ENCODE data around the gene SSTR3.
"Not testable (repeated sequence)": the region's sequence is repeated elsewhere in the genome, so short reads cannot be mapped to it uniquely, and the experiment has no call there.

DNA sequence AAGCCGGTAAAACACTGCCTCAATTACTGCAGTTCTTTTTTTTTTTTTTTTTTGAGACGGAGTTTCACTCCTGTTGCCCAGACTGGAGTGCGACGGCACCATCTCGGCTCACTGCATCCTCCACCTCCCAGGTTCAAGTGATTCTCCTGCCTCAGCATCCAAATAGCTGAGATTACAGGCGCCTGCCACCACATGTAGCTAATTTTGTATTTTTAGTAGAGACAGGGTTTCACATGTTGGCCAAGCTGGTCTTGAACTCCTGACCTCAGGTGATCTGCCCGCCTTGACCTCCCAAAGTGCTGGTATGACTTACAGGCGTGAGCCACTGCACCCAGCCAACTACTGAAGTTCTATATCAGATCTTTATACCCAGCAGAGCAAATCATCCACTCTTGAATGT is 39.6 kb upstream of the SSTR3 start:
- not testable (repeated sequence) for TF ChIP-seq HDAC2 (CRISPR knock-in tag; IDR thresholded peaks at IDR 0.05); ZNF83 (CRISPR knock-in tag; IDR thresholded peaks at IDR 0.05; ENCODE audit: borderline replicate concordance); GABPA (IDR thresholded peaks at IDR 0.05; ENCODE audit: low read depth, low read length); GABPA (CRISPR knock-in tag; IDR thresholded peaks at IDR 0.05; ENCODE audit: low read depth); FOSL2 (CRISPR knock-in tag; IDR thresholded peaks at IDR 0.05); ZNF749 (CRISPR knock-in tag; IDR thresholded peaks at IDR 0.05; ENCODE audit: borderline replicate concordance); NFYB (CRISPR knock-in tag; IDR thresholded peaks at IDR 0.05); NR3C1 (CRISPR knock-in tag; IDR thresholded peaks at IDR 0.05); NCOR1 (IDR thresholded peaks at IDR 0.05; ENCODE audit: borderline replicate concordance, low read length); ZNF136 (CRISPR knock-in tag; IDR thresholded peaks at IDR 0.05; ENCODE audit: low read depth); ZSCAN29 (CRISPR knock-in tag; conservative IDR thresholded peaks at IDR 0.05)
- TF ChIP-seq, protein P1, sequence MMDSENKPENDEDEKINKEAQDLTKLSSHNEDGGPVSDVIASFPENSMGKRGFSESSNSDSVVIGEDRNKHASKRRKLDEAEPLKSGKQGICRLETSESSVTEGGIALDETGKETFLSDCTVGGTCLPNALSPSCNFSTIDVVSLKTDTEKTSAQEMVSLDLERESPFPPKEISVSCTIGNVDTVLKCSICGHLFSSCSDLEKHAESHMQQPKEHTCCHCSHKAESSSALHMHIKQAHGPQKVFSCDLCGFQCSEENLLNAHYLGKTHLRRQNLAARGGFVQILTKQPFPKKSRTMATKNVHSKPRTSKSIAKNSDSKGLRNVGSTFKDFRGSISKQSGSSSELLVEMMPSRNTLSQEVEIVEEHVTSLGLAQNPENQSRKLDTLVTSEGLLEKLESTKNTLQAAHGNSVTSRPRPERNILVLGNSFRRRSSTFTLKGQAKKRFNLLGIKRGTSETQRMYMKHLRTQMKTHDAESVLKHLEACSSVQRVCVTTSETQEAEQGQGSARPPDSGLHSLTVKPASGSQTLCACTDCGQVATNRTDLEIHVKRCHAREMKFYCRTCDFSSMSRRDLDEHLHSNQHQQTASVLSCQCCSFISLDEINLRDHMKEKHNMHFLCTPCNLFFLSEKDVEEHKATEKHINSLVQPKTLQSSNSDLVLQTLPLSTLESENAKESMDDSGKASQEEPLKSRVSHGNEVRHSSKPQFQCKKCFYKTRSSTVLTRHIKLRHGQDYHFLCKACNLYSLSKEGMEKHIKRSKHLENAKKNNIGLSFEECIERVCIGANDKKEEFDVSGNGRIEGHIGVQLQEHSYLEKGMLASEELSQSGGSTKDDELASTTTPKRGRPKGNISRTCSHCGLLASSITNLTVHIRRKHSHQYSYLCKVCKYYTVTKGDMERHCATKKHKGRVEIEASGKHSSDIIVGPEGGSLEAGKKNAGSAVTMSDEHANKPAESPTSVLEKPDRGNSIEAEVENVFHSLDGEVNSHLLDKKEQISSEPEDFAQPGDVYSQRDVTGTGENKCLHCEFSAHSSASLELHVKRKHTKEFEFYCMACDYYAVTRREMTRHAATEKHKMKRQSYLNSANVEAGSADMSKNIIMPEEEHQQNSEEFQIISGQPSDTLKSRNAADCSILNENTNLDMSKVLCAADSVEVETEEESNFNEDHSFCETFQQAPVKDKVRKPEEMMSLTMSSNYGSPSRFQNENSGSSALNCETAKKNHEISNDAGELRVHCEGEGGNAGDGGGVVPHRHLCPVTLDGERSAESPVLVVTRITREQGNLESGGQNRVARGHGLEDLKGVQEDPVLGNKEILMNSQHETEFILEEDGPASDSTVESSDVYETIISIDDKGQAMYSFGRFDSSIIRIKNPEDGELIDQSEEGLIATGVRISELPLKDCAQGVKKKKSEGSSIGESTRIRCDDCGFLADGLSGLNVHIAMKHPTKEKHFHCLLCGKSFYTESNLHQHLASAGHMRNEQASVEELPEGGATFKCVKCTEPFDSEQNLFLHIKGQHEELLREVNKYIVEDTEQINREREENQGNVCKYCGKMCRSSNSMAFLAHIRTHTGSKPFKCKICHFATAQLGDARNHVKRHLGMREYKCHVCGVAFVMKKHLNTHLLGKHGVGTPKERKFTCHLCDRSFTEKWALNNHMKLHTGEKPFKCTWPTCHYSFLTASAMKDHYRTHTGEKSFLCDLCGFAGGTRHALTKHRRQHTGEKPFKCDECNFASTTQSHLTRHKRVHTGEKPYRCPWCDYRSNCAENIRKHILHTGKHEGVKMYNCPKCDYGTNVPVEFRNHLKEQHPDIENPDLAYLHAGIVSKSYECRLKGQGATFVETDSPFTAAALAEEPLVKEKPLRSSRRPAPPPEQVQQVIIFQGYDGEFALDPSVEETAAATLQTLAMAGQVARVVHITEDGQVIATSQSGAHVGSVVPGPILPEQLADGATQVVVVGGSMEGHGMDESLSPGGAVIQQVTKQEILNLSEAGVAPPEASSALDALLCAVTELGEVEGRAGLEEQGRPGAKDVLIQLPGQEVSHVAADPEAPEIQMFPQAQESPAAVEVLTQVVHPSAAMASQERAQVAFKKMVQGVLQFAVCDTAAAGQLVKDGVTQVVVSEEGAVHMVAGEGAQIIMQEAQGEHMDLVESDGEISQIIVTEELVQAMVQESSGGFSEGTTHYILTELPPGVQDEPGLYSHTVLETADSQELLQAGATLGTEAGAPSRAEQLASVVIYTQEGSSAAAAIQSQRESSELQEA (CRISPR knock-in tag; IDR thresholded peaks at IDR 0.05; ENCODE audit: not compliant biosample characterization): not testable (repeated sequence)
- TF ChIP-seq, protein P2, sequence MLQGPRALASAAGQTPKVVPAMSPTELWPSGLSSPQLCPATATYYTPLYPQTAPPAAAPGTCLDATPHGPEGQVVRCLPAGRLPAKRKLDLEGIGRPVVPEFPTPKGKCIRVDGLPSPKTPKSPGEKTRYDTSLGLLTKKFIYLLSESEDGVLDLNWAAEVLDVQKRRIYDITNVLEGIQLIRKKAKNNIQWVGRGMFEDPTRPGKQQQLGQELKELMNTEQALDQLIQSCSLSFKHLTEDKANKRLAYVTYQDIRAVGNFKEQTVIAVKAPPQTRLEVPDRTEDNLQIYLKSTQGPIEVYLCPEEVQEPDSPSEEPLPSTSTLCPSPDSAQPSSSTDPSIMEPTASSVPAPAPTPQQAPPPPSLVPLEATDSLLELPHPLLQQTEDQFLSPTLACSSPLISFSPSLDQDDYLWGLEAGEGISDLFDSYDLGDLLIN (CRISPR knock-in tag; IDR thresholded peaks at IDR 0.05; ENCODE audit: borderline replicate concordance): not testable (repeated sequence)
